Uterus (tissue), 4 donors: ENCODE data around the gene WDR11. TPM values are rescaled to one million over a fixed set of nuclear protein-coding genes. Genes with fewer than 3 reads are reported as not detected.
"Not testable (repeated sequence)": the region's sequence is repeated elsewhere in the genome, so short reads cannot be mapped to it uniquely, and the experiment has no call there.

Source experiments
- DNase-seq, 2 donors: peaks; one replicate each; pipeline ENCODE4 v3.0.0-alpha.2; 2019 to 2020
- H3K27ac ChIP-seq, 2 donors: fragments of 200-600 bp; sonication (generic); 1 replicate in 1 of 2; 2 replicates in 1 of 2; pipeline ENCODE4 v1.5.1; 2016 to 2018
- H3K27me3 ChIP-seq, 2 donors: fragments of 200-600 bp; sonication (generic); one replicate each; pipeline ENCODE4 v1.5.1; 2018 to 2019; ENCODE audit warnings: control low read depth in 1 of 2
- H3K36me3 ChIP-seq, 2 donors: fragments of 200-600 bp; sonication (generic); one replicate each; pipeline ENCODE4 v1.5.1; 2019; ENCODE audit warnings: control low read depth in 1 of 2
- H3K4me1 ChIP-seq, 2 donors: fragments of 200-600 bp; sonication (generic); one replicate each; pipeline ENCODE4 v1.5.1; 2018 to 2019; ENCODE audit warnings: control low read depth in 1 of 2
- H3K4me3 ChIP-seq, 2 donors: fragments of 200-600 bp; sonication (generic); 1 replicate in 1 of 2; 2 replicates in 1 of 2; pipeline ENCODE4 v1.5.1; 2018 to 2019; ENCODE audit warnings: mild to moderate bottlenecking in 1 of 2
- H3K9me3 ChIP-seq, 2 donors: fragments of 200-600 bp; sonication (generic); one replicate each; pipeline ENCODE4 v1.5.1; 2019; ENCODE audit warnings: control low read depth in 1 of 2
- POLR2A ChIP-seq, 2 donors: fragments of 450-650 bp; IDR thresholded peaks; one replicate each; pipeline ENCODE4 v1.6.1; 2016; ENCODE audit warnings: antibody characterized with exemption in 2 of 2, mild to moderate bottlenecking in 1 of 2, moderate library complexity in 1 of 2
- intact Hi-C: fragments of 100-400 bp; cut with DNase I; formaldehyde crosslinking; loops from one replicate; pipeline ENCODE4 v1.15.1; 2023; ENCODE audit warnings: low total_unique reads
- total RNA-seq, 4 donors: library from RNA; depleted of rRNA in 3 of 4; stranded (reverse); fragments of >200 nt in 3 of 4; gene quantifications; one replicate each; pipeline versions ENCODE4 v1.1.0 to v1.2.4, GENCODE V29; 2014 to 2023
- TF ChIP-seq, protein P1 (sequence below), 4 experiments: fragments of 200-600 bp in 2 of 4; fragments of 450-650 bp in 2 of 4; sonication (generic) in 2 of 4; IDR thresholded peaks; one replicate each; pipeline ENCODE4 v1.5.1; 2016 to 2019; ENCODE audit warnings: antibody characterized with exemption in 4 of 4, mild to moderate bottlenecking in 2 of 4, moderate library complexity in 1 of 4
- donor health status: DM: yes; HTN: yes; CAD: no.

Gene WDR11
- total RNA-seq, 4 donors from 2014 or later: 68.6 to 102 (median 79.5) TPM

DNA sequence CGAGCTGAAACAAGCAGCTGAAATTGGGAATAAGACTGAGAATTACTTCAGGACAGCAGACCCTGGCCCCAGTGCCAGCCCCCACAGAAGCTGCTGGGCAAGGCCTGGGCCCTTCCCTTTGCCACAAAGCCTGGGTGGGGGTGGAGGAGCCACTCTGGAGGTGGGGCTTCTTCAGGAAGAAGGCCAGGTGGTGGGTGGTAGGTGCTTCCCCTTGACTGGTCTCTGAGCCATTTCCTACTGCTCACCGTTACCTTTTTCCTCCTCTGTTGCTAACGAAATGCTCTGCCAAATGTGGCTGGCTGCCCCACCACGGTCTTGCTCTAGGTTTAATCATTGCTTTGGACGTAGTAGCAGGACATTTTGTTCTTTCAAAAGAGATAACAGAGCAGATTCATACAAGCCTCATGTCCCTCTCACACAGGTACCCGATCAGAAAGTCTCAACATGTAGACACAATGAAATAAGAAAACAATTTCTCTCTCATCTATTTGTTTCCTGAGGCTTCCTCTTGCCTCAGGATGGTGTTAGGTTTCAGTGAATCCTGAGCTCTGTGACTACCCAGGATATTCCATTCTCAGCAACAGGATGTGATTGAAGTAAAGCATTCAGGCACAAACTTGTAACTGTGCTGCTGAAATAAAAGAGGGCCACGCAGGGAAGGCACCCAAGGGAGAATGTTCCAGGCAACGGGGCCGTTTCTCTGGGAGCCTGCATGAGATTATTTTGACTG lies 66.5 kb downstream of the WDR11 start:
- TF ChIP-seq, protein P1, sequence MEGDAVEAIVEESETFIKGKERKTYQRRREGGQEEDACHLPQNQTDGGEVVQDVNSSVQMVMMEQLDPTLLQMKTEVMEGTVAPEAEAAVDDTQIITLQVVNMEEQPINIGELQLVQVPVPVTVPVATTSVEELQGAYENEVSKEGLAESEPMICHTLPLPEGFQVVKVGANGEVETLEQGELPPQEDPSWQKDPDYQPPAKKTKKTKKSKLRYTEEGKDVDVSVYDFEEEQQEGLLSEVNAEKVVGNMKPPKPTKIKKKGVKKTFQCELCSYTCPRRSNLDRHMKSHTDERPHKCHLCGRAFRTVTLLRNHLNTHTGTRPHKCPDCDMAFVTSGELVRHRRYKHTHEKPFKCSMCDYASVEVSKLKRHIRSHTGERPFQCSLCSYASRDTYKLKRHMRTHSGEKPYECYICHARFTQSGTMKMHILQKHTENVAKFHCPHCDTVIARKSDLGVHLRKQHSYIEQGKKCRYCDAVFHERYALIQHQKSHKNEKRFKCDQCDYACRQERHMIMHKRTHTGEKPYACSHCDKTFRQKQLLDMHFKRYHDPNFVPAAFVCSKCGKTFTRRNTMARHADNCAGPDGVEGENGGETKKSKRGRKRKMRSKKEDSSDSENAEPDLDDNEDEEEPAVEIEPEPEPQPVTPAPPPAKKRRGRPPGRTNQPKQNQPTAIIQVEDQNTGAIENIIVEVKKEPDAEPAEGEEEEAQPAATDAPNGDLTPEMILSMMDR (IDR thresholded peaks at IDR 0.05): no peak
- no peak for TF ChIP-seq POLR2A (IDR thresholded peaks at IDR 0.05)
- intact Hi-C loops: no loop called here
- H3K9me3 ChIP-seq: no peaks in the 10 kb centered on the region
- no peak overlapping the region for H3K27ac ChIP-seq
- no peak overlapping the region for H3K4me3 ChIP-seq
- no peak for DNase-seq
- H3K4me1 ChIP-seq: no peaks in the 10 kb centered on the region
- H3K36me3 ChIP-seq: no peaks in the 10 kb centered on the region
- no peaks in the 10 kb centered on the region for H3K27me3 ChIP-seq

DNA sequence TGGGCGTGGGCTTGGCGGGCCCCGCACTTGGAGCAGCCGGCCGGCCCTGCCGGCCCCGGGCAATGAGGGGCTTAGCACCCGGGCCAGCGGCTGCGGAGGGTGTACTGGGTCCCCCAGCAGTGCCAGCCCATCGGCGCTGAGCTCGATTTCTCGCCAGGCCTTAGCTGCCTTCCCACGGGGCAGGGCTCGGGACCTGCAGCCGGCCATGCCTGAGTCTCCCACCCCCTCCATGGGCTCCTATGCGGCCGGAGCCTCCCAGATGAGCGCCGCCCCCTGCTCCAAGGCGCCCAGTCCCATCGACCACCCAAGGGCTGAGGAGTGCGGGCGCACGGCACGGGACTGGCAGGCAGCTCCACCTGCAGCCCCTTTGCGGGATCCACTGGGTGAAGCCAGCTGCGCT lies 72.7 kb downstream of the WDR11 start:
- H3K9me3 ChIP-seq, intact Hi-C loops, DNase-seq, H3K4me3 ChIP-seq, H3K36me3 ChIP-seq, H3K27me3 ChIP-seq, H3K27ac ChIP-seq, H3K4me1 ChIP-seq: not testable (repeated sequence)

DNA sequence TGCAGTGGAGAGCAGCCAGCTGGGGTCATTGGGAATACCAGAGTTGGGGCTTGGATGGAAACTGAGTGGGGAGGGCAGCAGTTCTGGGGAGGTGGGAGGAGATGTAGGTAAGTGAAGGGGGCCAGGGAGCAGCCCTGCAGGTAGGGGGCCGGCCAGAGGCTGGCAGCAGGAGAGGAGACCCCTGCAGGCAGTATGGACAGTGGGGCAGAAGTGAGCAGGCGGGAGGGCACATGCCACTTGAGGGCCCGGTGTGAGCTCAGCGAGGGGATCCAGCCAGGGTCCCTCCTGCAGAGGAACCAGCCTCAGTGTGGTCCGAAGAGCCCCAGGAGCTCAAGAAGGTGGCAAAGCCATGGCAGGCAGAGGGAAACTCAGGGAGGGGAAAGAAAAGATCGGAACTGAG lies 75.4 kb downstream of the WDR11 start:
- intact Hi-C loops: no loop called here
- no peak overlapping the region for H3K4me3 ChIP-seq
- no peak overlapping the region for H3K27ac ChIP-seq
- TF ChIP-seq POLR2A (IDR thresholded peaks at IDR 0.05): no peak
- TF ChIP-seq, protein P1 (IDR thresholded peaks at IDR 0.05): no peak
- no peaks in the 10 kb centered on the region for H3K27me3 ChIP-seq
- no peaks in the 10 kb centered on the region for H3K4me1 ChIP-seq
- no peaks in the 10 kb centered on the region for H3K36me3 ChIP-seq
- no peak for DNase-seq
- no peaks in the 10 kb centered on the region for H3K9me3 ChIP-seq

DNA sequence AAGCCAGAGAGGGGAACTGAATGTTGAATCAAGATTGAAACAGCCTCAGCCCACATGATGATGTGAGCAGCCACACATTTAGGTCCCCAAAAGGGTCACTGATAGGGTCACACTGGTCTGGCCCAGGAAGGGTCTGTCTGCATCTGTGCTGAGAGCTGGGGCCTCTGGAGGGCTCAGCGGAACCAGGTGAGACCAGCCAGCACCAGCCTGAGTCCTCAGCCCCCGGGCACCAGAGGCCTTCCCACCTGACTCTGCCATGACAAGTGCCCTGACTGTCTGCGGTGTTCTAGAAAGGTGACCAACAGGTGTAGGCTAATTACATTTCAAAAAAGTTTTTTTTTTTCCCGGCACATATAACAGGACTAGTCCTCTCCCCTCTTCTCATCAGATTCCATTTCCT lies 76.2 kb downstream of the WDR11 start:
- Histone ChIP-seq H3K36me3 (no peaks in the 10 kb centered on the region), H3K27ac (no peak overlapping the region), H3K27me3 (no peaks in the 10 kb centered on the region), H3K4me3 (no peak overlapping the region), H3K4me1 (no peaks in the 10 kb centered on the region), H3K9me3 (no peaks in the 10 kb centered on the region)
- DNase-seq: no peak
- intact Hi-C loops: no loop called here
- TF ChIP-seq, protein P1 (IDR thresholded peaks at IDR 0.05): no peak
- no peak for TF ChIP-seq POLR2A (IDR thresholded peaks at IDR 0.05)

DNA sequence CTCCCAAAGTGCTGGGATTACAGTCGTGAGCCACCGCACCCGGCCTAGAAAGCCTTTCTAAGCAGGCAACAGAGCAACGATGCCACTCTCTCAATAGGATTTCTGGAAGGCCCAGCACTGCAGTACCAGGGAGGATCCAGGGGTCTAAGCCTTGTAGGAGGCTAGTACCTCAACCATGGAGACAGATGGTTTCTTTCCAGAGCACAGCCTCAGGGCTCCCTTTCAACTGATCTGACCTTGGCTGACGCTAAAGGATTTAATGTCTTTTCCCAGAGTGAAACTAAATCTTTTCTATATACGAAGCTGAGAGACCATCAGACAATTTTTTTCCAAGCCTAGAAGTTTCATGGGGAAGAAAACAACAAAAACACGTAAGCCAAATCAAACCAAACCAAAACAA lies 78.0 kb downstream of the WDR11 start:
- no peak for DNase-seq
- H3K9me3 ChIP-seq: no peaks in the 10 kb centered on the region
- TF ChIP-seq POLR2A (IDR thresholded peaks at IDR 0.05): no peak

DNA sequence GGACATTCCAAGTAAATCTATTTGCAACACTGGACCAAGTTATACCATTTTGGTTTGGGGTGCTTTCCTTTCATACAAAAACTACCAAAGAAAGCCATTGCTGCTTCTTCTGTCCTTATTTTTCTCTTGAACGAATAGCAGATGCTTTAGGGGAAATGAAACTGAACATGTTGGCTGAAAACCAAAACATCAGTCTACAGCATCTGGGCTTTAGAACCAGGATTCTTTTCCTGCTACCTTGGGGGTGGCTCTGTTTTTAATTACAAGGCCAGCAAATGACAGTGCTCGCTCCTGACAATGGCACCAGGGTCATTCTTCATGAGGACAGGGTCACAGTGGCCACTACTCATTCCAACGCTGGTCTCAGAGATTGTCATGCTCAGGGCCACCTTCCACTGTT lies 80.3 kb downstream of the WDR11 start:
- Histone ChIP-seq H3K27me3 (no peaks in the 10 kb centered on the region), H3K9me3 (no peaks in the 10 kb centered on the region), H3K36me3 (no peaks in the 10 kb centered on the region), H3K4me3 (no peak overlapping the region), H3K4me1 (no peaks in the 10 kb centered on the region), H3K27ac (no peak overlapping the region)
- intact Hi-C loops: no loop called here
- no peak for DNase-seq
- TF ChIP-seq, protein P1 (IDR thresholded peaks at IDR 0.05): no peak
- TF ChIP-seq POLR2A (IDR thresholded peaks at IDR 0.05): no peak

More for the DNA sequence above, 78.0 kb downstream of the WDR11 start:
- Histone ChIP-seq H3K4me1 (no peaks in the 10 kb centered on the region), H3K36me3 (no peaks in the 10 kb centered on the region), H3K27me3 (no peaks in the 10 kb centered on the region), H3K4me3 (no peak overlapping the region), H3K27ac (no peak overlapping the region)
- intact Hi-C loops: no loop called here
